ENCODE results near the gene VBP1. TPM values are rescaled to one million over a fixed set of nuclear protein-coding genes. Genes with fewer than 3 reads are reported as not detected.

The VBP1 gene
- total RNA-seq, 1 experiment from 2014 or later, result 83.5 TPM

DNA sequence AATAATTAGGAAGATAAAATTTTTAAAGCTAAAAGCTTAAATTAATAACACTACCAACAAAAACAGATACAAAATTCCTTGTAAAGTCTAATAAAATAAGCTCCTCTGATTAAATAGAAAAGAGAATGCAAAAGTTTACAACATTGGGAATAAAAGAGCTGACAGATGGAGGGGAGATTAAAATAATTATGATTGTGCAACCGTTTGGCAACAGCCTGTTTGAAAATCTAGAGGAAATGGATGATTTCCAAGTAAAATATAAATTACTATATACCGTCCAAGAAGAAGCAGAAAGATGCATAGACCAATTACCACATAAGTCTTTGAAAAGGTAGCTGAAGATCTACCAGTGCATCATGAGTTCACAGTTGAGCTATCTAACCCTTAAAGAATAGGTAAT lies 46.4 kb upstream of the VBP1 start:
- Mint-ChIP-seq H3K36me3 (ENCODE audit: insufficient read depth in 1 of 3, low read depth in 3 of 3) (peaks cover 0 to 2% (median 0%) of the 10 kb centered on the region in 3 experiments; a peak in 2 of 7 replicates), H3K27ac (no peak overlapping the region), H3K4me3 (no peak overlapping the region), H3K9me3 (peaks cover 54 to 55% of the 10 kb centered on the region in 2 experiments), H3K27me3 (ENCODE audit: low read depth) (no peaks in the 10 kb centered on the region; the same call in 1 of the 2 replicates), H3K4me1 (no peaks in the 10 kb centered on the region)
- Histone ChIP-seq H3K56ac (ENCODE audit: insufficient read length, low read depth, low read length) (no peak overlapping the region), H3K4me2 (ENCODE audit: insufficient read depth, insufficient read length, low read length) (no peak overlapping the region), H3K9ac (ENCODE audit: extremely low read depth, insufficient read length, low read length) (no peak overlapping the region), H3K79me2 (ENCODE audit: insufficient read depth, low read length) (no peaks in the 10 kb centered on the region), H4K5ac (ENCODE audit: insufficient read length, low read depth, low read length) (no peak overlapping the region), H3T11ph (ENCODE audit: low read length) (no peak overlapping the region), H3K18ac (ENCODE audit: insufficient read length, low read depth, low read length) (no peak overlapping the region), H3K79me1 (ENCODE audit: insufficient read depth, low read depth, low read length, poor library complexity, severe bottlenecking) (no peaks in the 10 kb centered on the region), H4K20me1 (ENCODE audit: control insufficient read depth, insufficient read depth, insufficient read length) (no peaks in the 10 kb centered on the region), H3K9me3 (ENCODE audit: control insufficient read depth, low read depth, low read length) (no peaks in the 10 kb centered on the region), H4K91ac (ENCODE audit: insufficient read length, low read depth, low read length) (no peak overlapping the region), H3K23ac (ENCODE audit: insufficient read length, low read depth, low read length) (no peak overlapping the region), H2BK12ac (ENCODE audit: insufficient read length, low read depth, low read length) (no peak overlapping the region), H2BK5ac (ENCODE audit: insufficient read length, low read length) (no peak overlapping the region), H3K23me2 (ENCODE audit: insufficient read length, low read depth, low read length, poor library complexity, severe bottlenecking) (no peaks in the 10 kb centered on the region), H2BK15ac (ENCODE audit: low read depth, low read length) (no peak overlapping the region), H3K27me3 (ENCODE audit: insufficient read depth, low read length) (no peaks in the 10 kb centered on the region), H3K27ac (ENCODE audit: insufficient read length, low read depth, low read length) (no peak overlapping the region), H3K14ac (ENCODE audit: insufficient read depth, low read length) (no peak overlapping the region), H4K8ac (replicated peaks; ENCODE audit: insufficient read length, low read depth, low read length) (no peak overlapping the region), H3K4me1 (ENCODE audit: insufficient read depth, low read length) (no peaks in the 10 kb centered on the region), H2BK20ac (ENCODE audit: low read depth, low read length, poor library complexity, severe bottlenecking) (no peak overlapping the region), H2AFZ (ENCODE audit: low read length) (no peak overlapping the region), H2BK120ac (ENCODE audit: low read depth, low read length, poor library complexity, severe bottlenecking) (no peak overlapping the region), H3K4ac (ENCODE audit: low read depth, low read length) (no peak overlapping the region), H2AK5ac (ENCODE audit: insufficient read length, low read length) (no peak overlapping the region)
- TF ChIP-seq, protein P1, sequence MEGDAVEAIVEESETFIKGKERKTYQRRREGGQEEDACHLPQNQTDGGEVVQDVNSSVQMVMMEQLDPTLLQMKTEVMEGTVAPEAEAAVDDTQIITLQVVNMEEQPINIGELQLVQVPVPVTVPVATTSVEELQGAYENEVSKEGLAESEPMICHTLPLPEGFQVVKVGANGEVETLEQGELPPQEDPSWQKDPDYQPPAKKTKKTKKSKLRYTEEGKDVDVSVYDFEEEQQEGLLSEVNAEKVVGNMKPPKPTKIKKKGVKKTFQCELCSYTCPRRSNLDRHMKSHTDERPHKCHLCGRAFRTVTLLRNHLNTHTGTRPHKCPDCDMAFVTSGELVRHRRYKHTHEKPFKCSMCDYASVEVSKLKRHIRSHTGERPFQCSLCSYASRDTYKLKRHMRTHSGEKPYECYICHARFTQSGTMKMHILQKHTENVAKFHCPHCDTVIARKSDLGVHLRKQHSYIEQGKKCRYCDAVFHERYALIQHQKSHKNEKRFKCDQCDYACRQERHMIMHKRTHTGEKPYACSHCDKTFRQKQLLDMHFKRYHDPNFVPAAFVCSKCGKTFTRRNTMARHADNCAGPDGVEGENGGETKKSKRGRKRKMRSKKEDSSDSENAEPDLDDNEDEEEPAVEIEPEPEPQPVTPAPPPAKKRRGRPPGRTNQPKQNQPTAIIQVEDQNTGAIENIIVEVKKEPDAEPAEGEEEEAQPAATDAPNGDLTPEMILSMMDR (conservative IDR thresholded peaks at IDR 0.05), result no peak
- WGBS (ENCODE audit: extremely low coverage, insufficient read length, low lambda C conversion rate), result no CpG with 5 or more reads among the region's 2 CpGs
- DNase-seq, result no peak
